Activated B cell treated with CpG ODN at 0.5 μM for 24 hours (primary cell): Measurements from ENCODE around the gene PITPNM2. TPM values are rescaled to one million over a fixed set of nuclear protein-coding genes. Genes with fewer than 3 reads are reported as not detected.

ENCODE experiments used
- ATAC-seq: fragments of 200-7000 bp; cut with Tn5 transposase; one replicate; pipeline ENCODE4 v1.10.0; 2021; ENCODE audit warnings: low read depth, mild to moderate bottlenecking, moderate library complexity
- CTCF ChIA-PET: fragments of 350-600 bp; sonication (Branson Sonifier 250); formaldehyde crosslinking; loops from one replicate; lab custom pipeline; 2021; ENCODE audit warnings: antibody characterized with exemption; lab: Charles Lee
- POLR2A ChIA-PET: fragments of 350-600 bp; sonication (Branson Sonifier 250); formaldehyde crosslinking; loops from one replicate; lab custom pipeline; 2021; ENCODE audit warnings: antibody characterized with exemption; lab: Charles Lee
- DNase-seq: peaks from one replicate; pipeline ENCODE4 v3.0.0; 2022
- H3K27ac Mint-ChIP-seq: one replicate; pipeline ENCODE4 v1.8.0; 2020; ENCODE audit warnings: mixed read lengths
- H3K27me3 Mint-ChIP-seq: one replicate; pipeline ENCODE4 v1.8.0; 2021; ENCODE audit warnings: mixed read lengths
- H3K36me3 Mint-ChIP-seq: one replicate; pipeline ENCODE4 v1.8.0; 2021; ENCODE audit warnings: low read depth, mixed read lengths
- H3K4me1 Mint-ChIP-seq: one replicate; pipeline ENCODE4 v1.8.0; 2021; ENCODE audit warnings: mixed read lengths
- H3K4me3 Mint-ChIP-seq: one replicate; pipeline ENCODE4 v1.8.0; 2020; ENCODE audit warnings: mild to moderate bottlenecking, mixed read lengths
- H3K9me3 Mint-ChIP-seq: one replicate; pipeline ENCODE4 v1.8.0; 2020; ENCODE audit warnings: mixed read lengths
- CTCF ChIP-seq: fragments of 200-600 bp; IDR thresholded peaks from one replicate; pipeline ENCODE4 v1.8.0; 2022; ENCODE audit warnings: antibody characterized with exemption, mild to moderate bottlenecking
- intact Hi-C: fragments of 100-400 bp; cut with micrococcal nuclease; formaldehyde crosslinking; loops from one replicate; pipeline ENCODE4 v1.15.1; 2024
- total RNA-seq: library from RNA; stranded (reverse); gene quantifications from 2 replicates; pipeline ENCODE4 v1.2.3, GENCODE V29; 2022

Gene PITPNM2
- total RNA-seq, 1 donor from 2014 or later: 12.9 TPM

- intact Hi-C loops: no loop called here
- TF ChIP-seq CTCF: no peak
- Mint-ChIP-seq H3K36me3 (peaks cover 1% of the 10 kb centered on the region), H3K27ac (peak overlapping the region; percentile 65), H3K9me3 (no peaks in the 10 kb centered on the region), H3K27me3 (no peaks in the 10 kb centered on the region), H3K4me1 (peaks cover 54% of the 10 kb centered on the region), H3K4me3 (no peak overlapping the region)
- ATAC-seq (peak; percentile 18), DNase-seq (no peak)
- POLR2A ChIA-PET: interaction anchor here (0.9 to 2.8 kb wide), 2 partner anchors 55 to 93 kb away, joined by 3 to 9 read pairs; partner anchors contain the start of genes MPHOSPH9 and MTRFR
- CTCF ChIA-PET: no interaction called here
Measured at GRCh38 chr12:123139926-123140675, 10.8 kb downstream of the PITPNM2 start.

- DNase-seq: no peak
- POLR2A ChIA-PET: no interaction called here
- CTCF ChIA-PET: no interaction called here
- intact Hi-C loops: no loop called here
- no peak for ATAC-seq
- Mint-ChIP-seq H3K9me3 (no peaks in the 10 kb centered on the region), H3K27me3 (no peaks in the 10 kb centered on the region), H3K4me1 (peaks cover 48% of the 10 kb centered on the region), H3K36me3 (peaks cover 1% of the 10 kb centered on the region), H3K4me3 (no peak overlapping the region), H3K27ac (no peak overlapping the region)
- TF ChIP-seq CTCF: no peak
Measured at GRCh38 chr12:123135688-123136087, 15.2 kb downstream of the PITPNM2 start.

- DNase-seq (no peak), ATAC-seq (no peak)
- H3K9me3 Mint-ChIP-seq: no peaks in the 10 kb centered on the region
- ChIA-PET POLR2A (interaction anchor here (0.6 to 1.2 kb wide), 2 partner anchors 16 to 1155 kb away, joined by 3 read pairs; no protein-coding TSS in a partner anchor), CTCF (interaction anchor here (1.4 kb wide), 1 partner anchor 92 kb away, joined by 3 read pairs; no protein-coding TSS in a partner anchor)
- H3K27me3 Mint-ChIP-seq: no peaks in the 10 kb centered on the region
- intact Hi-C loops: no loop called here
- no peak overlapping the region for H3K27ac Mint-ChIP-seq
- peaks cover 47% of the 10 kb centered on the region for H3K4me1 Mint-ChIP-seq
- no peak overlapping the region for H3K4me3 Mint-ChIP-seq
- H3K36me3 Mint-ChIP-seq: peaks cover 1% of the 10 kb centered on the region
- TF ChIP-seq CTCF: no peak
Measured at GRCh38 chr12:123134826-123135225, 16.1 kb downstream of the PITPNM2 start.

- intact Hi-C loops: no loop called here
- ChIA-PET CTCF (interaction anchor here (1.4 kb wide), 1 partner anchor 91 kb away, joined by 3 read pairs; no protein-coding TSS in a partner anchor), POLR2A (interaction anchor here (0.6 to 1.2 kb wide), 3 partner anchors 9 to 214 kb away, joined by 3 to 13 read pairs (median 4); no protein-coding TSS in a partner anchor)
- Mint-ChIP-seq H3K27me3 (no peaks in the 10 kb centered on the region), H3K4me1 (peaks cover 45% of the 10 kb centered on the region), H3K4me3 (no peak overlapping the region), H3K27ac (no peak overlapping the region), H3K9me3 (no peaks in the 10 kb centered on the region), H3K36me3 (peaks cover 1% of the 10 kb centered on the region)
- ATAC-seq (no peak), DNase-seq (no peak)
- no peak for TF ChIP-seq CTCF
Measured at GRCh38 chr12:123134271-123134671, 16.6 kb downstream of the PITPNM2 start.

GRCh38 chr12:123133701-123134100 is 17.2 kb downstream of the PITPNM2 start:
- Mint-ChIP-seq H3K9me3 (no peaks in the 10 kb centered on the region), H3K27ac (no peak overlapping the region), H3K36me3 (peaks cover 1% of the 10 kb centered on the region), H3K4me3 (no peak overlapping the region), H3K27me3 (no peaks in the 10 kb centered on the region), H3K4me1 (peaks cover 45% of the 10 kb centered on the region)
- ChIA-PET CTCF (interaction anchor here (1.4 kb wide), 1 partner anchor 91 kb away, joined by 3 read pairs; no protein-coding TSS in a partner anchor), POLR2A (interaction anchor here (0.6 kb wide), 2 partner anchors 10 to 214 kb away, joined by 4 to 13 read pairs; no protein-coding TSS in a partner anchor)
- TF ChIP-seq CTCF: no peak
- ATAC-seq (no peak), DNase-seq (no peak)
- intact Hi-C loops: no loop called here
